HepG2 (cell line): ENCODE results near the gene CBLB. TPM values are rescaled to one million over a fixed set of nuclear protein-coding genes. Genes with fewer than 3 reads are reported as not detected.

ENCODE experiments used
- CEBPG ChIP-seq: IDR thresholded peaks from 2 replicates; pipeline ENCODE4 v1.6.1; 2016
- FOSL2 ChIP-seq: sonication (generic); formaldehyde crosslinking; IDR thresholded peaks from 2 replicates; pipeline ENCODE4 v1.4.0; 2020; ENCODE audit warnings: missing genetic modification reagents
- FOXJ3 ChIP-seq: sonication (generic); formaldehyde crosslinking; IDR thresholded peaks from 2 replicates; pipeline ENCODE4 v1.4.0; 2020; ENCODE audit warnings: missing genetic modification reagents, mild to moderate bottlenecking, borderline replicate concordance
- FOXM1 ChIP-seq: sonication (generic); formaldehyde crosslinking; IDR thresholded peaks from 2 replicates; pipeline ENCODE4 v1.5.0; 2020; ENCODE audit warnings: missing genetic modification reagents
- FOXP1 ChIP-seq, 2 experiments: fragments of 450-650 bp in 1 of 2; IDR thresholded peaks; 2 replicates each; pipeline ENCODE4 v1.6.1; 2017 to 2018; ENCODE audit warnings: antibody characterized with exemption in 1 of 2
- HCFC1 ChIP-seq: fragments of 150-350 bp; IDR thresholded peaks from 2 replicates; pipeline ENCODE4 v1.6.1; 2014; ENCODE audit warnings: low read depth, low read length
- HHEX ChIP-seq: IDR thresholded peaks from 2 replicates; pipeline ENCODE4 v1.6.1; 2016; ENCODE audit warnings: control low read depth
- HNRNPLL ChIP-seq: fragments of 200-400 bp; formaldehyde crosslinking; IDR thresholded peaks from 2 replicates; pipeline ENCODE4 v1.6.1; 2017; ENCODE audit warnings: mild to moderate bottlenecking, low read depth, low read length; ENCODE audit not compliant: poor library complexity, severe bottlenecking
- LCORL ChIP-seq, 2 experiments: fragments of 450-650 bp in 1 of 2; sonication (generic) in 1 of 2; formaldehyde crosslinking in 1 of 2; IDR thresholded peaks; 2 replicates each; pipeline versions ENCODE4 v1.5.0 to v1.6.1; 2017 to 2020; ENCODE audit warnings: antibody characterized with exemption in 1 of 2, missing genetic modification reagents in 1 of 2
- MAFF ChIP-seq: IDR thresholded peaks from 2 replicates; pipeline ENCODE4 v1.6.1; 2011; ENCODE audit warnings: low read depth, low read length, improper control_type of control experiment
- NRL ChIP-seq: sonication (generic); formaldehyde crosslinking; IDR thresholded peaks from 2 replicates; pipeline ENCODE4 v1.5.0; 2020; ENCODE audit warnings: missing genetic modification reagents, mild to moderate bottlenecking, moderate library complexity, borderline replicate concordance
- REL ChIP-seq: sonication (generic); formaldehyde crosslinking; conservative IDR thresholded peaks from 2 replicates; pipeline ENCODE4 v1.8.0; 2022; ENCODE audit warnings: mild to moderate bottlenecking, missing genetic modification reagents, moderate library complexity
- SP4 ChIP-seq: sonication (generic); formaldehyde crosslinking; IDR thresholded peaks from 2 replicates; pipeline ENCODE4 v1.8.1; 2023; ENCODE audit warnings: mild to moderate bottlenecking, missing genetic modification reagents
- ZBTB20 ChIP-seq: sonication (generic); formaldehyde crosslinking; IDR thresholded peaks from 2 replicates; pipeline ENCODE4 v1.8.1; 2023; ENCODE audit warnings: missing genetic modification reagents, low read depth, mild to moderate bottlenecking, borderline replicate concordance
- ZFP36L1 ChIP-seq: sonication (generic); formaldehyde crosslinking; IDR thresholded peaks from 2 replicates; pipeline ENCODE4 v1.8.0; 2022; ENCODE audit warnings: mild to moderate bottlenecking, missing genetic modification reagents, moderate library complexity
- ZFP82 ChIP-seq: sonication (generic); formaldehyde crosslinking; IDR thresholded peaks from 2 replicates; pipeline ENCODE4 v1.5.1; 2020; ENCODE audit warnings: mild to moderate bottlenecking, missing genetic modification reagents, borderline replicate concordance
- ZNF180 ChIP-seq: sonication (generic); formaldehyde crosslinking; IDR thresholded peaks from 2 replicates; pipeline ENCODE4 v1.4.0; 2020; ENCODE audit warnings: low read depth, missing genetic modification reagents, borderline replicate concordance
- ZNF44 ChIP-seq: sonication (generic); formaldehyde crosslinking; IDR thresholded peaks from 2 replicates; pipeline ENCODE4 v1.5.1; 2020; ENCODE audit warnings: mild to moderate bottlenecking, missing genetic modification reagents
- ZNF460 ChIP-seq: sonication (generic); formaldehyde crosslinking; IDR thresholded peaks from 2 replicates; pipeline ENCODE4 v1.5.1; 2020; ENCODE audit warnings: missing genetic modification reagents, mild to moderate bottlenecking, borderline replicate concordance
- ZNF781 ChIP-seq: sonication (generic); formaldehyde crosslinking; IDR thresholded peaks from 2 replicates; pipeline ENCODE4 v1.5.1; 2020; ENCODE audit warnings: borderline replicate concordance, mild to moderate bottlenecking, missing genetic modification reagents; ENCODE audit errors: not compliant biosample characterization
- polyA plus RNA-seq, 8 experiments: library from polyadenylated mRNA; depleted of rRNA in 3 of 8; stranded (reverse) in 7 of 8; unstranded in 1 of 8; fragments of >200 nt; fragmentation: Illumina TruSeq in 4 of 8; extraction: Trizol in 4 of 8; gene quantifications; 2 replicates each; pipeline versions ENCODE4 v1.2.1 to v1.2.3, GENCODE V29; 2011 to 2016; ENCODE audit warnings: low read depth in 4 of 8, missing spikeins in 1 of 8, mixed read lengths in 1 of 8; ENCODE audit not compliant: insufficient read depth in 1 of 8
- total RNA-seq, 5 experiments: library from RNA; depleted of rRNA; stranded (reverse); fragments of >200 nt; fragmentation: Illumina TruSeq; extraction: Trizol; gene quantifications; 2 replicates each; pipeline ENCODE4 v1.2.3, GENCODE V29; 2016; ENCODE audit warnings: low read depth in 1 of 5
- TF ChIP-seq, protein P1 (sequence below): sonication (generic); formaldehyde crosslinking; IDR thresholded peaks from 2 replicates; pipeline ENCODE4 v1.4.0; 2020; ENCODE audit warnings: missing genetic modification reagents, mild to moderate bottlenecking, borderline replicate concordance
- TF ChIP-seq, protein P2 (sequence below), 2 experiments: sonication (generic) in 1 of 2; formaldehyde crosslinking in 1 of 2; IDR thresholded peaks; 2 replicates each; pipeline versions ENCODE4 v1.4.0 to v1.6.1; 2016 to 2020; ENCODE audit warnings: borderline replicate concordance in 1 of 2, low read depth in 1 of 2, mild to moderate bottlenecking in 1 of 2, missing genetic modification reagents in 1 of 2

CBLB gene
- total and polyA plus RNA-seq, 2 of the 13 experiments (the other 11 are each of a cell fraction or from before 2014, with no cell fraction given): 9.8 to 16.4 TPM

DNA sequence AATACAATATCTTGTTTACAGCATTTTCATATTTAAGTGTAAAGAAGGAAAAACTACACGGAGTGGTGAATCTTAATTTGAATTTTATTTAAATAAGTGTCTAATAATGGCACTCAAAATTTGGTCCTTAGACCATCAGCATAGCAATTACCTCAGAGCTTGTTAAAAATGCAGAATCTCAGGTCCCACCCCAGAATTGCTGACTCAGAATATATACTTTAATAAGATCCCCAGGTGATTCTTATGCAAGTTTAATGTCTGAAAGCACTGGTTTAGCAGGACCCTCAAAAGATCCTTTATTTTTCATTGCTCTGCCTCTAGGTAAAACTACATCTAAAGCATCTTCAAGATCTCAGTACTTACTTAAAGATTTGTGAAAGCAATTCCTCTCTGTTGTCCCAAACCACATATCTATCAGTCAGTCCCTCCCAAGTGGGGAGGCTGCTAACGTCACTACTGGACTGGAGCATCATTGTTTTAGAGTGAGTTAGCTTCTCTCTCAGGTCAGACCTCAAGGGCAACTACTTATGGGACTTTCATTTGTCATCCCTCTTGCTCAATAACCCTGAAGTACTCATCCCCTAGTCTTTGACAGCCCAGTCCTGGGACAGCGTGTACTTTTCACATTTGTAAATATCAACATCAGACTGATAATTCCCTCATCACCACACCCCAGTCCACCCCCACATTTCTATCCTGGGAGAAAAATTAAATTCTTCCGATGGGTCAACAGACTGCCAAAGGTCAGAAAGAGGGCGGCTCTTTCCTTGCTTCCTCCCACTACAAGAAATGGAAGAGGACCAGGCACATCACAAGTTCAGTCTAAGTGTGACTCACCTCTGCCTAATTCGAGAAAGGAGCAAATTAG is 76.7 kb downstream of the CBLB start (continued):
- TF ChIP-seq FOXJ3 (CRISPR knock-in tag) (no peak), CEBPG (CRISPR knock-in tag) (peak; percentile 51), HHEX (no peak), ZFP36L1 (CRISPR knock-in tag) (no peak), ZNF180 (no peak), LCORL (IDR thresholded peaks at IDR 0.05) (no peak), LCORL (CRISPR knock-in tag; IDR thresholded peaks at IDR 0.05) (no peak), FOXM1 (CRISPR knock-in tag) (no peak), HCFC1 (no peak), ZNF781 (CRISPR knock-in tag) (no peak), ZFP82 (no peak), ZNF44 (CRISPR knock-in tag) (no peak), FOSL2 (CRISPR knock-in tag) (peak; percentile 38; the same call in 1 of the 2 replicates), ZNF460 (CRISPR knock-in tag) (no peak), FOXP1 (IDR thresholded peaks at IDR 0.05) (no peak), FOXP1 (CRISPR knock-in tag; IDR thresholded peaks at IDR 0.05) (no peak), MAFF (peak; percentile 86), SP4 (CRISPR knock-in tag) (no peak), ZBTB20 (CRISPR knock-in tag) (no peak), REL (CRISPR knock-in tag) (no peak), NRL (CRISPR knock-in tag) (no peak), HNRNPLL (no peak)
- TF ChIP-seq, protein P1, sequence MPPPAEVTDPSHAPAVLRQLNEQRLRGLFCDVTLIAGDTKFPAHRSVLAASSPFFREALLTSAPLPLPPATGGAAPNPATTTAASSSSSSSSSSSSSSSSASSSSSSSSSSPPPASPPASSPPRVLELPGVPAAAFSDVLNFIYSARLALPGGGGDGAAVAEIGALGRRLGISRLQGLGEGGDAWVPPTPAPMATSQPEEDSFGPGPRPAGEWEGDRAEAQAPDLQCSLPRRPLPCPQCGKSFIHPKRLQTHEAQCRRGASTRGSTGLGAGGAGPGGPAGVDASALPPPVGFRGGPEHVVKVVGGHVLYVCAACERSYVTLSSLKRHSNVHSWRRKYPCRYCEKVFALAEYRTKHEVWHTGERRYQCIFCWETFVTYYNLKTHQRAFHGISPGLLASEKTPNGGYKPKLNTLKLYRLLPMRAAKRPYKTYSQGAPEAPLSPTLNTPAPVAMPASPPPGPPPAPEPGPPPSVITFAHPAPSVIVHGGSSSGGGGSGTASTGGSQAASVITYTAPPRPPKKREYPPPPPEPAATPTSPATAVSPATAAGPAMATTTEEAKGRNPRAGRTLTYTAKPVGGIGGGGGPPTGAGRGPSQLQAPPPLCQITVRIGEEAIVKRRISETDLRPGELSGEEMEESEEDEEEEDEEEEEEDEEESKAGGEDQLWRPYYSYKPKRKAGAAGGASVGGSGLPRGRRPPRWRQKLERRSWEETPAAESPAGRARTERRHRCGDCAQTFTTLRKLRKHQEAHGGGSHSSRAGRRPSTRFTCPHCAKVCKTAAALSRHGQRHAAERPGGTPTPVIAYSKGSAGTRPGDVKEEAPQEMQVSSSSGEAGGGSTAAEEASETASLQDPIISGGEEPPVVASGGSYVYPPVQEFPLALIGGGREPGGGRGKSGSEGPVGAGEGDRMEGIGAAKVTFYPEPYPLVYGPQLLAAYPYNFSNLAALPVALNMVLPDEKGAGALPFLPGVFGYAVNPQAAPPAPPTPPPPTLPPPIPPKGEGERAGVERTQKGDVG (CRISPR knock-in tag): no peak
- TF ChIP-seq, protein P2, sequence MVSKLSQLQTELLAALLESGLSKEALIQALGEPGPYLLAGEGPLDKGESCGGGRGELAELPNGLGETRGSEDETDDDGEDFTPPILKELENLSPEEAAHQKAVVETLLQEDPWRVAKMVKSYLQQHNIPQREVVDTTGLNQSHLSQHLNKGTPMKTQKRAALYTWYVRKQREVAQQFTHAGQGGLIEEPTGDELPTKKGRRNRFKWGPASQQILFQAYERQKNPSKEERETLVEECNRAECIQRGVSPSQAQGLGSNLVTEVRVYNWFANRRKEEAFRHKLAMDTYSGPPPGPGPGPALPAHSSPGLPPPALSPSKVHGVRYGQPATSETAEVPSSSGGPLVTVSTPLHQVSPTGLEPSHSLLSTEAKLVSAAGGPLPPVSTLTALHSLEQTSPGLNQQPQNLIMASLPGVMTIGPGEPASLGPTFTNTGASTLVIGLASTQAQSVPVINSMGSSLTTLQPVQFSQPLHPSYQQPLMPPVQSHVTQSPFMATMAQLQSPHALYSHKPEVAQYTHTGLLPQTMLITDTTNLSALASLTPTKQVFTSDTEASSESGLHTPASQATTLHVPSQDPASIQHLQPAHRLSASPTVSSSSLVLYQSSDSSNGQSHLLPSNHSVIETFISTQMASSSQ (IDR thresholded peaks at IDR 0.05; ENCODE audit: low read depth): no peak
- TF ChIP-seq, protein P2 (CRISPR knock-in tag; IDR thresholded peaks at IDR 0.05; ENCODE audit: borderline replicate concordance): no peak
